T-cell (primary cell): ENCODE data around the gene AHCYL1. TPM values are rescaled to one million over a fixed set of nuclear protein-coding genes. Genes with fewer than 3 reads are reported as not detected.
A peak's percentile ranks its signal among the peaks of the same experiment; 100 is the strongest.

Experiments used
- ATAC-seq, 4 experiments: fragments of 200-7000 bp in 3 of 4; fragments of 150-1000 bp in 1 of 4; cut with Tn5 transposase; replicated peaks in 1 of 4; 1 replicate in 3 of 4; 2 replicates in 1 of 4; pipeline ENCODE4 v1.10.0; 2021; ENCODE audit warnings: moderate library complexity in 3 of 4, mild to moderate bottlenecking in 2 of 4, moderate number of reproducible peaks in 1 of 4
- CTCF ChIA-PET, 2 donors: fragments of 300-600 bp; sonication (Branson Sonifier 250); formaldehyde crosslinking; loops; one replicate each; lab custom pipeline; 2022; ENCODE audit warnings: antibody characterized with exemption in 2 of 2; lab: Charles Lee
- POLR2A ChIA-PET, 2 donors: fragments of 300-600 bp; sonication (Branson Sonifier 250); formaldehyde crosslinking; loops; one replicate each; lab custom pipeline; 2022; ENCODE audit warnings: antibody characterized with exemption in 2 of 2; lab: Charles Lee
- DNase-seq, 35 experiments: peaks; one replicate each; pipeline versions ENCODE4 v3.0.0 to v3.0.0-alpha.2; 2013 to 2023
- H3K27ac ChIP-seq: one replicate; pipeline ENCODE4 v1.5.1; 2013; ENCODE audit warnings: low read length
- H3K27me3 ChIP-seq, 2 experiments: replicated peaks in 1 of 2; 1 replicate in 1 of 2; 2 replicates in 1 of 2; pipeline versions ENCODE4 v1.6.1 to v1.7.0; 2013; ENCODE audit warnings: low read length in 1 of 2, mixed read lengths in 1 of 2; ENCODE audit not compliant: control insufficient read depth in 2 of 2, insufficient read depth in 2 of 2; ENCODE audit errors: extremely low read depth in 1 of 2
- H3K36me3 ChIP-seq, 2 donors: 1 replicate in 1 of 2; 2 replicates in 1 of 2; pipeline versions ENCODE4 v1.6.1 to v1.7.0; 2013; ENCODE audit warnings: low read length in 1 of 2; ENCODE audit not compliant: control insufficient read depth in 2 of 2, insufficient read depth in 1 of 2; ENCODE audit errors: extremely low read depth in 1 of 2
- H3K4me1 ChIP-seq, 2 experiments: 1 replicate in 1 of 2; 2 replicates in 1 of 2; pipeline versions ENCODE4 v1.6.1 to v1.7.0; 2013; ENCODE audit warnings: low read length in 2 of 2, mixed read lengths in 1 of 2; ENCODE audit not compliant: insufficient read depth in 2 of 2, control insufficient read depth in 1 of 2; ENCODE audit errors: extremely low read depth in 1 of 2
- H3K4me3 ChIP-seq, 2 donors: 1 replicate in 1 of 2; 2 replicates in 1 of 2; pipeline versions ENCODE4 v1.5.1 to v1.7.0; 2013; ENCODE audit warnings: mild to moderate bottlenecking in 2 of 2, low read length in 1 of 2, moderate library complexity in 1 of 2; ENCODE audit not compliant: control insufficient read depth in 1 of 2; ENCODE audit errors: extremely low read depth in 1 of 2
- H3K9me3 ChIP-seq: 2 replicates; pipeline ENCODE4 v1.7.0; 2013
- H3K27ac Mint-ChIP-seq, 2 donors: one replicate each; pipeline ENCODE4 v1.8.0; 2020 to 2021; ENCODE audit warnings: mild to moderate bottlenecking in 2 of 2, mixed read lengths in 2 of 2
- H3K27me3 Mint-ChIP-seq, 2 donors: one replicate each; pipeline ENCODE4 v1.8.0; 2021 to 2022; ENCODE audit warnings: mixed read lengths in 2 of 2
- H3K36me3 Mint-ChIP-seq: one replicate; pipeline ENCODE4 v1.8.0; 2021; ENCODE audit warnings: mixed read lengths
- H3K4me1 Mint-ChIP-seq, 3 donors: one replicate each; pipeline ENCODE4 v1.8.0; 2020 to 2022; ENCODE audit warnings: mixed read lengths in 3 of 3, mild to moderate bottlenecking in 1 of 3
- H3K4me3 Mint-ChIP-seq, 3 donors: one replicate each; pipeline ENCODE4 v1.8.0; 2020 to 2022; ENCODE audit warnings: mild to moderate bottlenecking in 3 of 3, mixed read lengths in 3 of 3, moderate library complexity in 3 of 3
- H3K9me3 Mint-ChIP-seq, 3 donors: one replicate each; pipeline ENCODE4 v1.8.0; 2020 to 2022; ENCODE audit warnings: mixed read lengths in 3 of 3
- WGBS: methylation state at CpG from one replicate; pipeline ENCODE4 v1.1.5; 2013; ENCODE audit warnings: missing lambda C conversion rate; ENCODE audit not compliant: insufficient coverage; 5-methylcytosine and 5-hydroxymethylcytosine counted together
- total RNA-seq, 35 experiments: library from RNA in 6 of 35; stranded (reverse) in 6 of 35; fragments of 120-200 nt in 1 of 35; gene quantifications; one replicate each; pipeline versions ENCODE4 v1.2.1 to v1.2.4 and lab custom pipeline; 2013 to 2026

Gene AHCYL1
- total RNA-seq, 5 donors from 2014 or later (not counting 1 experiment from before 2014, with no cell fraction given), result 23.0 to 41.6 (median 38.9) TPM

DNA sequence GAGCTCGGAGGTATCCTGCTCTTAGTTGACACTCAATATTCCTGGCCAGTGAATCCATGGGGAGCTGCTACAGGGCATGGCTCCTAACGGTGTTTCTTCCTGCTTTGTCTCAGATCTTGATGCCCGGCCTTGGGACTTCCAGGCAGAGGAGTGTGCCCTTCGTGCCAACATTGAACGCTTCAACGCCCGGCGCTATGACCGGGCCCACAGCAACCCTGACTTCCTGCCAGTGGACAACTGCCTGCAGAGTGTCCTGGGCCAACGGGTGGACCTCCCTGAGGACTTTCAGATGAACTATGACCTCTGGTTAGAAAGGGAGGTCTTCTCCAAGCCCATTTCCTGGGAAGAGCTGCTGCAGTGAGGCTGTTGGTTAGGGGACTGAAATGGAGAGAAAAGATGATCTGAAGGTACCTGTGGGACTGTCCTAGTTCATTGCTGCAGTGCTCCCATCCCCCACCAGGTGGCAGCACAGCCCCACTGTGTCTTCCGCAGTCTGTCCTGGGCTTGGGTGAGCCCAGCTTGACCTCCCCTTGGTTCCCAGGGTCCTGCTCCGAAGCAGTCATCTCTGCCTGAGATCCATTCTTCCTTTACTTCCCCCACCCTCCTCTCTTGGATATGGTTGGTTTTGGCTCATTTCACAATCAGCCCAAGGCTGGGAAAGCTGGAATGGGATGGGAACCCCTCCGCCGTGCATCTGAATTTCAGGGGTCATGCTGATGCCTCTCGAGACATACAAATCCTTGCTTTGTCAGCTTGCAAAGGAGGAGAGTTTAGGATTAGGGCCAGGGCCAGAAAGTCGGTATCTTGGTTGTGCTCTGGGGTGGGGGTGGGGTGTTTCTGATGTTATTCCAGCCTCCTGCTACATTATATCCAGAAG is 69.2 kb downstream of the AHCYL1 start:
- Histone ChIP-seq H3K9me3 (no peaks in the 10 kb centered on the region), H3K27me3 (no peaks in the 10 kb centered on the region), H3K36me3 (peaks cover 38 to 93% of the 10 kb centered on the region in 2 donors), H3K4me3 (no peak overlapping the region), H3K27ac (no peak overlapping the region), H3K4me1 (no peaks in the 10 kb centered on the region)
- 84% methylated on average over 11 of the region's 16 CpGs for WGBS
- Mint-ChIP-seq H3K9me3 (no peaks in the 10 kb centered on the region), H3K4me3 (no peak overlapping the region), H3K4me1 (peaks cover 1 to 10% (median 1%) of the 10 kb centered on the region in 3 donors), H3K27me3 (no peaks in the 10 kb centered on the region), H3K36me3 (peaks cover 71% of the 10 kb centered on the region), H3K27ac (no peak overlapping the region)
- DNase-seq, result peak in 33 of 35 experiments; percentile 14 to 79 (median 55)
- CTCF ChIA-PET, result interaction anchor here (0.6 to 1.7 kb wide), 10 partner anchors 8 to 277 kb away, joined by 3 to 7 read pairs (median 3); no protein-coding TSS in a partner anchor
- POLR2A ChIA-PET, result interaction anchor here in 1 of 2 donors (0.6 kb wide), 1 partner anchor 8 kb away, joined by 5 read pairs; no protein-coding TSS in a partner anchor
- ATAC-seq, result peak; percentile 71 to 78 (median 74)

DNA sequence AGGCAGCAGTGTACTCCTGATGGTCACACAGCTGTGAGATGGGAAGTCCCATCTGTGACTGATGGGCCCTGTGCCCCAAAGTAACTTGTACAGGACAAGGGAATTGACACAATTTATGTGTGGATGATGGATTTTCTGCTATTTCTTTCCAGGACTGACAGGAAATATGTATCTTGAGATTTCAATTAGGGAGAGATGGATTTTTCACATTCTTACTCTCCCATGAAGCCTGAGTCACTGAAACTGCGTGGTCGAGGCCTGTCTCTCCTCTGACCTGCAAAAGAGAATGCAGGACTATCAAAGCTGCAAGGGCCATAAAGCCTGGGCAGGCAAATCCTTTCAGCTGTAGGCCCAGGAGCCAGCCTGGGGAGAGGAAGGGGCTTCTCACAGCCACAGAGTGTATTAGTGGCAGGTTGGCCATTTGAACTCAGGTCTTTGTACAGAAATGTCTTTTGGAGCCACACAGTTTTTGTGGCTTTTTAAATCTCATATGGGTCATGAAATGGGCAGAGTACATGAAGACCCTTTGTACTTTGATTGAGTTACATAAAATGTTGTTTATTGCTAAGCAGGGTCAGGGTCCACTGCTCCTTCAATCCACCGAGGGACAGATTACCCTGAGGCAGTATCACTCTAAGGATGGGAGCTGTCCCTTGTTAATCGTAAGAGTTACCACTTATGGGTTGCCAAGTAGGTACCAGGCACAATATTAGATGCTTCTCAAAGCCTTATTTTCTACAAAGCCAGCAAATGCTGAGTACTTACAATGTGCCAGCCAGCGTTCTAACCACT is 71.1 kb downstream of the AHCYL1 start:
- no peaks in the 10 kb centered on the region for H3K27me3 ChIP-seq
- 100% methylated on average over 2 of the region's 5 CpGs for WGBS
- Mint-ChIP-seq H3K27ac (no peak overlapping the region), H3K36me3 (peaks cover 72% of the 10 kb centered on the region), H3K27me3 (no peaks in the 10 kb centered on the region), H3K9me3 (no peaks in the 10 kb centered on the region), H3K4me3 (no peak overlapping the region), H3K4me1 (peaks cover 1 to 14% (median 1%) of the 10 kb centered on the region in 3 donors)
- ATAC-seq (no peak), DNase-seq (no peak)
- POLR2A ChIA-PET, result no interaction called here
- no peaks in the 10 kb centered on the region for H3K4me1 ChIP-seq
- no peak overlapping the region for H3K4me3 ChIP-seq
- no peak overlapping the region for H3K27ac ChIP-seq
- no peaks in the 10 kb centered on the region for H3K9me3 ChIP-seq
- CTCF ChIA-PET, result interaction anchor here (0.5 to 1.3 kb wide), 4 partner anchors 10 to 26 kb away, joined by 3 to 5 read pairs (median 4); no protein-coding TSS in a partner anchor
- H3K36me3 ChIP-seq, result peaks cover 35 to 81% of the 10 kb centered on the region in 2 donors

GRCh38 chr1:110056285-110056683 is 71.7 kb downstream of the AHCYL1 start:
- Histone ChIP-seq H3K27ac (no peak overlapping the region), H3K4me3 (no peak overlapping the region), H3K36me3 (peaks cover 33 to 75% of the 10 kb centered on the region in 2 donors), H3K27me3 (no peaks in the 10 kb centered on the region), H3K4me1 (no peaks in the 10 kb centered on the region), H3K9me3 (no peaks in the 10 kb centered on the region)
- ATAC-seq (no peak), DNase-seq (no peak)
- peaks cover 70% of the 10 kb centered on the region for H3K36me3 Mint-ChIP-seq
- H3K4me1 Mint-ChIP-seq, result peaks cover 1 to 14% (median 1%) of the 10 kb centered on the region in 3 donors
- H3K27me3 Mint-ChIP-seq, result no peaks in the 10 kb centered on the region
- H3K4me3 Mint-ChIP-seq, result no peak overlapping the region
- no peaks in the 10 kb centered on the region for H3K9me3 Mint-ChIP-seq
- POLR2A ChIA-PET, result no interaction called here
- no peak overlapping the region for H3K27ac Mint-ChIP-seq
- 87% methylated on average over 4 of the region's 4 CpGs for WGBS
- CTCF ChIA-PET, result interaction anchor here in 1 of 2 donors (1.2 kb wide), 1 partner anchor 26 kb away, joined by 3 read pairs; no protein-coding TSS in a partner anchor

- H3K4me3 ChIP-seq, result no peak overlapping the region
- no peak for DNase-seq
- no peaks in the 10 kb centered on the region for H3K9me3 ChIP-seq
- H3K27me3 ChIP-seq, result no peaks in the 10 kb centered on the region
- H3K36me3 Mint-ChIP-seq, result peaks cover 67% of the 10 kb centered on the region
- peaks cover 28 to 70% of the 10 kb centered on the region in 2 donors for H3K36me3 ChIP-seq
- H3K9me3 Mint-ChIP-seq, result no peaks in the 10 kb centered on the region
- H3K4me3 Mint-ChIP-seq, result no peak overlapping the region
- ChIA-PET CTCF (interaction anchor here in 1 of 2 donors (1.2 kb wide), 1 partner anchor 26 kb away, joined by 3 read pairs; no protein-coding TSS in a partner anchor), POLR2A (no interaction called here)
- H3K27me3 Mint-ChIP-seq, result no peaks in the 10 kb centered on the region
- no peak overlapping the region for H3K27ac Mint-ChIP-seq
- no peaks in the 10 kb centered on the region for H3K4me1 ChIP-seq
- ATAC-seq, result no peak
- no peak overlapping the region for H3K27ac ChIP-seq
- 65% methylated on average over 2 of the region's 3 CpGs for WGBS
- peaks cover 1 to 14% (median 1%) of the 10 kb centered on the region in 3 donors for H3K4me1 Mint-ChIP-seq
Observed at GRCh38 chr1:110056776-110057175, 72.2 kb downstream of the AHCYL1 start.

- H3K4me3 ChIP-seq, result no peak overlapping the region
- peaks cover 1 to 12% (median 1%) of the 10 kb centered on the region in 3 donors for H3K4me1 Mint-ChIP-seq
- H3K36me3 ChIP-seq, result peaks cover 22 to 59% of the 10 kb centered on the region in 2 donors
- H3K27ac ChIP-seq, result no peak overlapping the region
- ATAC-seq, result no peak
- ChIA-PET POLR2A (no interaction called here), CTCF (interaction anchor here (0.6 to 1.0 kb wide), 4 partner anchors 13 to 580 kb away, joined by 3 read pairs; no protein-coding TSS in a partner anchor)
- no peak for DNase-seq
- 94% methylated on average over 2 of the region's 7 CpGs for WGBS
- H3K4me3 Mint-ChIP-seq, result no peak overlapping the region
- no peaks in the 10 kb centered on the region for H3K27me3 ChIP-seq
- H3K27ac Mint-ChIP-seq, result no peak overlapping the region
- H3K9me3 Mint-ChIP-seq, result no peaks in the 10 kb centered on the region
- peaks cover 63% of the 10 kb centered on the region for H3K36me3 Mint-ChIP-seq
- H3K9me3 ChIP-seq, result no peaks in the 10 kb centered on the region
- no peaks in the 10 kb centered on the region for H3K27me3 Mint-ChIP-seq
- no peaks in the 10 kb centered on the region for H3K4me1 ChIP-seq
Observed at GRCh38 chr1:110057963-110058518, 73.5 kb downstream of the AHCYL1 start.
